Stimulated activated CD8-positive, alpha-beta memory T cell treated with anti-CD3 and anti-CD28 coated beads, Interleukin-15, amount 100 ng/mL, for 1 hour (primary cell): Measurements from ENCODE around the gene NFATC2.

Source experiments
- DNase-seq: peaks from one replicate; pipeline ENCODE4 v3.0.0-alpha.2; 2020; ENCODE audit warnings: low read depth

Gene NFATC2

DNA sequence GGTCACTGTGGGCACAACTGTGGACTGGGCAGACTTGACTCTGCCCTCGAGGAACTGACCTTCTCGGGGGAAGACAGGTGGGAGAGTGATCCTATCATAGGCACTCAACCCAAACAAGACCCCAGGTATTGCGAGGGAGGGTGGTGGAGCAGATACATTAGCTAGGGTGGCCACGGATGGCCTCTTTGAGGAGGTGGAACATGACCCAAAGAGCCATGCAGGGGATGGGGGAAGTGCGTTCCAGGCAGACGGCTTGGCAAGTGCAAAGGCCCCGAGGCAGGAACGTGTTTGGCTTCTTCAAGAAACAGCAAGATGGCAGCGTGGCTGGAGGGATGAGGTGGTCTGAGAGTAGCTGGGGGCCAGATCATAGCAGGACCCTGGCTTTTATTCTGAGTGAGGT lies 167.6 kb downstream of the NFATC2 start:
- DNase-seq = no peak

DNA sequence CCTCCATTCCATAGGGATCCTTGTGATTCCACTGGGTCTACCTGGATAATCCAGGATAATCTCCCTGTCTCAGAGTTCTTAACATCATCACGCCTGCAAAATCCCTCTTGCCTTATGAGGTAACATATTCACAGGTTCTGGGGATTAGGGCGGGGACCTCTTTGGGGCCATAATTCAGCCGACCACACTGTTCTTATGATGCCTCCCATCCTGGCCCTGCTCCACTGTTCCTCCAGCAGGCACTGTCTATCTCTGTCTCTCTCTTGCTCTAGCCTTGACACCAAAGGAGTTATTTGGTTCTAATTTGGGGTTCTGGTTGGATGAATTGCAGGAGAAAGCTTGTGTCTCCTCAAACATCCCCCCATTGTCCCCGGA lies 168.1 kb downstream of the NFATC2 start:
- DNase-seq = no peak

DNA sequence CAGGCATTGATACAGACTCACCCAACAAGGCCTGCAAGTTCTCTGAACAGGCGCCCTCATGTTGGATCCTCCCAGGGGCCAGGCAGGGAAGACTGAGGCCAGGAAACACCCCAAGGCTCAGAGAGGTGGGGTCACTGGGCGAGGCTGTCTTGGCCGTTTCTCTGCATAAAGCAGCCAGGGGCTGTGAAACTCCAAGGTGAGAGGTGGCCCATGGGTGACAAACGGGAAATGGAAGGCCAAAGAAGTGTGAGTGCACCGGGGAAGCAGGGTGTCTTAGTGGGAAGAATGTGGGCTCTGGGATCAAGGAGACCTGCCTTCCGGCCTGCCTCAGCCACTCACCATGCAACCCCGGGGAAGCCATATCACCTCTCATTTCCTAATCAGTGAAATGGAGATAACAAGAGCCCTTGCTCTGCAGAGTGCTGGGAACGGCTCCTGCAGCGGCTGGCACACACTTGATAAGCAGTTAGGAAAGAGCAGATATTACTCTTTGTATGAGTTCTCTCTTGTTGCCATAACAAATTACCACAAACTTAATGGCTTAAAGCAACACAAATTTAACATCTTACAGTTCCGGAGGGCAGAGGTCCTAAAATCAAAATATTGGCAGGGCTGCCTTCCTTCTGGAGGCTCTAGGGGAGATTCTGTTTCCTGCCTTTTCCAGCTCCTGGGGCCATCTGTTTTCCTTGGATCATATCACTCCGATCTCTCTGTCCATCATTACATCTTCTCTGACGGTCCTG lies 168.6 kb downstream of the NFATC2 start:
- DNase-seq = no peak

DNA sequence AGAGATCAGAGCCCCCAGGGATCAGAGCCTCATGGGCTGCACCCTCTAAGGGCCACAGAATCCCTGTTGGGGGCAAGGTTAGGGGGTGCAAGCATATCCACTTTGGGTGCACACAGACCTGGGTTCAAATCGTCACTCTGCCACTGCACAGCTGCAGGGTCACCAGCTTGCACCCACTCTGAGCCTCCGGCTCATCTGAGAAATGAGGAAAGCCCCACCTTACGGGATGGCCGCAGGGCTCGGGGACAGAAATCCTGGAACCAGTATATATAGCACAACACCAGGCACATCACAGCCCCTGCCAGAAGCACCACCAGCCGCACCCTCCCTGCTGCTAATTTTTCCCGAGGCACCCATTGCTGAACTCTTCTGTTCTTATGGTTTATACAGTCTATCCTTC lies 169.6 kb downstream of the NFATC2 start:
- DNase-seq = no peak

DNA sequence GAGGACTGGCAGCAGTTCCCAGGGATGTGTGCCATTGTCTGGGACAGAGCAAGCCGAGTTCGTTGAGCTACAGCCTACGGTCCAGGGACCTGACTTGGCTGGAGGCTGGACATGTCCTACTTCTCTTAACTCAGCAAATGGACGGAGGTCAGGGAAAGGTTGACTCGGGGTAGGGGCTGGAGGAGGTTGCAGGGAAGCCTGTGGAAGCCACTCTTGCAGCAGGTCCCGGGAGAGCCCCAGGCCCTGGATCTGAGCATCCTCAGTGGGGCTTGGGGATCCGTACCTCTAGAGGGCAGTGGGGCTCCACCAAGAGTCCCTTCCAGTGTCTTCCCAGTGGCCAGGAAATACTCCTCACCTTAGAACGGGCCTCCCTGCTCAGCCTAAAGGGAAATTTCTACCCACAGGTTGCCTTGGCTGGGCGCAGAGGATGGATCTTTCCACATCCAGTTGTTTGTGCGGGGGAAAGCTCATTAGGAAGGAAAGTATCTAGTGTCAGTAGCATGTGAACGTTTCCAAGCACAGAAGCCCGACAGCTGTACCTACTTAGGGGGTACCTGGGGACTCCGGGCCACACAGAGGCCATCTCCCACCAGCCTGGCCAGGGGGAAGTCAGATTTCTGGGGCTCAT lies 170.2 kb downstream of the NFATC2 start:
- DNase-seq = peak; percentile 30

DNA sequence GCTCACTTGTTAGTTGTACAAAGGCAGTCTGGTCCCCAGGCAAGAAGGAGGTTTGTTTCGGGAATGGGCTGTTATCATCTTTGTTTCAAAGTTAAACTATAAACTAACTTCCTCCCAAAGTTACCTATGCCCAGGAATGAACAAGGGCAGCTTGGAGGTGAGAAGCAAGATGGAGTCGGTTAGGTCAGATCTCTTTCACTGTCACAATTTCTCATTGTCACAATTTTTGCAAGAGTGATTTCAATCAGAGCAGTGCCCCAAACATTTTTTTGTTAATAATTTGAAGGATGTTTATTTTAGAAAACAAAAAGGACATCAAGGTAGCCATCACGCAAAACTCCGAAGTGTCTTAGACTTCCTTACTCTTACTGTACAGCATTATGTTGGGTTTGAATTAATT lies 170.8 kb downstream of the NFATC2 start:
- no peak for DNase-seq

DNA sequence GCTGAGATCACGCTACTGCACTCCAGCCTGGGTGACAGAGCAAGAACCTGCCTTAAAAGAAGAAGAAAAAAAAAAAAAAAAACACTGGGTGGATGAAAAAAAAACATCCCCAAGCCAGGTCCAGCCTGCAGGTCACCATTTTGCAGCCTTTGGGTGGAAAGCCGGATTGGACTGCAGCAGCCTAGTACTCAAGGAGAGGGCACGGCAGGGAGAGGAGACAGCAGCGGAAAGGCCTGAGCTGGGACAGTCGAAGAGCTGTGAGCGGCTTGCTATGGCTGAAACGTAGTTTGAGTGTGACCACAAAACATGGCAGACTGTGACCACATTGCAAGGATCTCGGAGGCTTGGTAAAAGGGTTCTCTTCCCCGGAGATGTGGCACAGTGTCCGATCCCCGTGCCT lies 173.0 kb downstream of the NFATC2 start:
- DNase-seq = no peak

DNA sequence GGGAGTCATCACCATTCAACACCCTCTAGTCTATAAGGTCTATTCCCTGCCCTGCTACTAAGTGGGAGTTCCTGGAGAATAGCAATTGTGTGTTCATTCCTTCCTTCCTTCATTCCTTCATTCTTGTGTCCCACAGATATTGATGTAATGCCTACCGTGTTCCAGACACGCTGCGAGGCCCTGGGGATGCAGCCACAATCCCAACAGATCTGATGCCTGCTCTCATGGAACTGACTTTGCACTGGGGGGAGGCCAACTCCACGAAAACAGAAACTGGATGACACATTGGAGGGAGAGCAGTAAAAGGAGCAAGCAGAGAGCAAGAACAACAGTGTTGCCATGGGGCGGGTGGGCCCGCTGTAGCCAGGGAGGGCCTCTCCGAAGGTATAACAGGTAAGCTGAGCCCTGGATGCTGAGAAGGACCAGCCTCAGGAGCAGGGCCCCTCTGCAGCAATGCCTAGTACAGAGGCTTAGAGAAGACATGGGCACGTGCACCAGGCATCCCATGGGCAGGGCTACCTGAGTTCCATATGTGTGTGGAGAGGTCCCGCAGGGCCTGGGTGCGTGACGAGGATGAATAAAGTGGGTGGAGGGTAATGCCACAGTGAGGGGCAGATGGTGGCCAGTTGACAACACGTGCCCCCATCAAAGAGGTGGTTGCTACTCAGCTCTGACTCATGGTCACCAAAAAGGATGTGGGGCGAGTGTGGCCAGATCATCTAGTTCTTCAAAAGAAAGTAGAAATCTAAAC lies 173.9 kb downstream of the NFATC2 start:
- no peak for DNase-seq

DNA sequence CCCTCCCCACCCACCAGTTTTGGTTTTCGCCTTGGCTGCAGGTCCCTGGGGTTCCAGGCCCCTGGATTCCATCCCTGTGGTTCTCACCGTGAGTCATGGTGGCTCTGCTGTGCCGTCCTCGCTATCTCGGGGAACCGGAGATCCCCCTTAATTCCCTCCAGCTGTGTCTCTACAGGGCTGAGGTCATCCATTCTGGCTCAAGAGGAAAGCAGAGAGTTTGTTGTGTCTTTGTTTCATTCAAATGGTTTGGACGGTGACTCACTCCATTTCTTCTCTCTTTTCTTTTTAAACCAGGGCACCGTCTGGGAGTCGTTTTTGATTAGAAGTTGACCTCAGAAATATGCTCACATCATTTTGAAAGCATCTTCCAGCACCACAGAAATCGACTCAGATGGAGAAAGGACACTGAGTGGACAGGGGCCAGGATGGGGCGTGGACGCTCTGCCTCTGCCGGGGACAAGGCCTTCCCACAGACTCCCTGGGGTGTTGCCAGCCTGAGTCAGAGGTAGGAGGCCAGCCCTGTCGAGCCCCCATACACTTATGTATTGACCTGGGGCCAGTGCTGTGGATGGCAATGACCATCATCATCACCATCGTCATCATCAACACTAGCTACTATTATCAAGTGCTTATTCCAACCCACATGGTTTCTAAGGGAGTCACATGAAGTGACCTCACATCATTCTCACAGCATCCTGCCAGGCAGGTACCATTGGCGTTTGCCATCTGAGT lies 176.2 kb downstream of the NFATC2 start:
- no peak for DNase-seq

DNA sequence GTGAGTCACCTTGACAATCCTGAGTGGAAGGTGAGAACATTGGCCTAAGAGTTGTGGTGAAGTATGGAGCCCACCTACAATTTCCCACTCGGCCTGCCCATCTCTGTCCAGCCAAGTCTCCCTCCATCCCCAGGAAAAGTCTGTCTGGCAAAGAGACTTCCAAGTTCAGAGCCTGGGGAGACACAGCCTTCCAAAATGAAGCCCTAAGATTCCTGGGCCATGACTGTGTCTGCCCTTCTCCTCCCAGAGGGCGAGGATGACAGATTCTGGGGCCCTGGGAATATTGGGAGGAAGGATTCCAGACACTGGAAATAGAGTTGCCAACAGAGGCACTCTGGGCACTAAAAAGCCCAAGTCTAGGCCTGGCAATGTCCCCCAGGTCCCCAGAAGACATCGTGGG lies 176.8 kb downstream of the NFATC2 start:
- DNase-seq = no peak

DNA sequence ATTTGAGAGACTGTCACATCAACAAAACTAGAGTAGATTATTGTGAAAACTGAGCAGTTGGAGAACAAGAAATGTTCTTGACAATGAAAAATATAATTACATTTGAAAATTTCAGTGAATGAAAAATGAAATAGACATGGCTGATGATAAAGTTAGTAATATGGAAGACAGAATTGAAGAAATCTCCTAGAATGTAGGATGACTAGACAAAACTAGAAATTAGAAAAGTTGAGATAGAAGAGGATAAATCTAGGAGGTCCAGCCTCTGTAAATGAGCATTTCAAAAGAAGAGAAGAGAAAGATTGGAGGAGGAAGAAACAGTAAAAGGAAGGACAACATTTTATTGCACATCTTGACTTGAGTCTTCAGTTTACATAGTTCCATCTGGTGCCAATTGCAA lies 178.7 kb downstream of the NFATC2 start:
- no peak for DNase-seq

DNA sequence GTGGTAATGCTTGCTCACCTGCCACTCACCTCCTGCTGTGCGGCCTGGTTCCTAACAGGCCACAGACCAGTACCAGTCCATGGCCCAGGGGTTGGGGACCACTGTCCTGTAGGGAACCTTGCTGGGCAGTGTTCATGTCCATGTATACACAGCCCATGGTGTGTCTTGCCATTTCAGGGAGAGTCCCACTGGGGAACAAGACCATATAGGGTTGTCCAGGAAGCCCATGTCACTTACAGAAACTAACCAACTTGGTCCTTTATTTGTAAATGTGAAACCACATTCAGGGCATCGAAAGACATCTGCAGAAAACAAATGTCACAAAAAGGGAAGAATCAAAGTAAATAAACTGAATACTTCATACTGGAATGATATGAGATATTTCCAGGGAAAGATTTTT lies 179.1 kb downstream of the NFATC2 start:
- no peak for DNase-seq

DNA sequence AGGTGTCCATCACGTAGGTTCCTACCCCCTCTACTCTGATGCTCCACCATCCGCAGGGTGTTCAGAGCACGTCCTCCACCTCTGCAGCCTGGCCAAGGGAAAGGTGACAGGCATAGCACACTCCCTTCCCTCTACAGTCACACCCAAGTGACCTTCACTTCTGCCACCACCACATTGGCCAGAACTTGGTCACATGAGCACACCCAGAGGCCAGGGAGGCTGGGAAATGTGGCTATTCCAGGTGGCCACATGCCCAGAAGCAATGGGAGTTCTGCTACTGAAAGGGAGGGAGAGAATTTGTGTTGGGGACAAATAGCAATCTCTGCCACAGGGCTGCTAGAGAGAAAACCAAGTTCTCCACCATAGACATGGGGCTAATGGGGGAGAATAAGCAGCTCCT lies 180.3 kb downstream of the NFATC2 start:
- DNase-seq = no peak

DNA sequence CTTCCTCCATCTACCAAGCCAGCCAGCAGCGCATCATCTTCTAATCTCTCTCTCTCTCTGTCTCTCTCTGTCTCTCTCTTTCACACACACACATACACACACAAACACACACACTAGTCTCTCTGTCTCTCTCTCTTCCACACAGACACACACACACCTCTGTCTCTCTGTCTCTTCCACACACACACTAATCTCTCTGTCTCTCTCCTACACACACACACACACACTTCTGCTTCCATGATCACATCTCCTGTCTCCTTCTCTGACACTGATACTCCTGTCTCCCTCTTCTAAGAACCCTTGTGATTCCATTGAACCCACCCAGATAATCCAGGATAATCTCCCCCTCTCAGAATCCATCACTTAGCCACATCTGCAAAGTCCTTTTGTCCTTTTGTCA lies 181.3 kb downstream of the NFATC2 start:
- no peak for DNase-seq

DNA sequence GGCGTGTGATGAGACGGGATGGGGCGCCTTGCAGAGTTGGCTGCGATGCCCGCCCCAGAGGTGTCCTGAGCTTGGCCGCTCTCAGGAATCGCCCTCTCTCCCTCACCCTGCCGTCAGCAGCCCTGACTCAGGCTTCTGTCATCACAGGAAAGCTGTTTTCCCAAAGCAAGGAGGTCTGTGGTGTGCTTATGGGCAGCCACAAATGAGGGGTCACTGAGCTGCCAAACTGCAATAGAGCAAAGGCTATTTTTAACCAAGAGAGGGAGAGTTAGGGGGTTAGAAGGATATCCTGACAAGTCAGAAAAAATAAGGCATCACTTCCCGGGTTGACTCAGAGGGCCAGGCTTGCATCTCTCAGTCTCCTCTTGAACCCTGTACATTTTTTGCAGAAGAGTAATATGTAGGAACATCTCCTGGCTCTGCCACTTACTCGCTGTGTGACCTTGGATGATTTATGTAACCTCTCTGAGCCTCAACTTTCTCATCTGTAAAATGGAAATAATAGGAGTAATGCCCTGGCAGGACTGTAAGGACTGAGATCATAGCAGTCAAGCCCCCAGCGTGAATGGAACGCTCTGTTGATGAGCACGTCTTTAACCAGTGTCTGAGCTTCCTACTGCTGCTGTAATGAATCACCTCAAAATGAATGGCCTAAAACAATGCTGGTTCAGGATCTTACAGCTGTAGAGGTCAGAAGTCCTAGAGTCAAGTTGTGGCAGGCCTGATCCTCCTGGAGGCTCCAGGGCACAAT lies 181.9 kb downstream of the NFATC2 start:
- no peak for DNase-seq

DNA sequence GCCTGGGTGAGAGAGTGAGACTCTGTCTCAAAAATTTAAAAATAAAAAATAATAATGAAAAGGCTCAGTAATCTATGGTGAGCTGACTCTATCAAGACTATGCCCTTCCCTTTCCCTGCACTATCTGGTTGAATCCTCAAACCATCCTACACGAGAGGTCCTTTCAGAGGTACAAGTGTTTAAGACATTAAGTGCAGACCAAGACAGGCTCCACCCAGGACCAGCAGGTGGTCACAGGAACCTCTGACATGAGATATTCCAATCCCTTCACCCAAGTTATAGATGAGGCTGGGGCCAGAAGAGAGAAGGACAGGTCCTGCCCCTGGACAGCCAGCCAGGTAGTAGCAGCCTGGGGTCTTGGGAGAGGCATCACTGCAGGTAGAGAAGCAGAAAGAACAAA lies 182.6 kb downstream of the NFATC2 start:
- DNase-seq = no peak

DNA sequence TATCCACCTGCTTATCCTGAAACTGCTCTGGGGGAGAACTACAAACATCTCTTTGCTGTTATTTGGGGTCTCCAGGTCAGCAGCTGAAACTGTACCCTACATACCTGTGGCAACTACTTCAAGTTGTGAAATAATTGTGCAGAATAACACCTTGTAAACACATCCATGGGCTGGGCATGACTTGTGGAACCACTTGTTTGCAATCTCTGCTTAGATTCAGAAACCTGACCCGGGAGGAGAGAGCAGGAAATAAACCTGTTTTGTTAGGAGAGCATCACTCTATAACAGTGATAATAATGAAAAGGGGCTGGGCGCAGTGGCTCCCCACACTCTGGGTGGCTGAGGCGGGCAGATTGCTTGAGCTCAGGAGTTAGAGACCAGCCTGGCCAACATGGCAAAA lies 183.1 kb downstream of the NFATC2 start:
- DNase-seq = no peak

DNA sequence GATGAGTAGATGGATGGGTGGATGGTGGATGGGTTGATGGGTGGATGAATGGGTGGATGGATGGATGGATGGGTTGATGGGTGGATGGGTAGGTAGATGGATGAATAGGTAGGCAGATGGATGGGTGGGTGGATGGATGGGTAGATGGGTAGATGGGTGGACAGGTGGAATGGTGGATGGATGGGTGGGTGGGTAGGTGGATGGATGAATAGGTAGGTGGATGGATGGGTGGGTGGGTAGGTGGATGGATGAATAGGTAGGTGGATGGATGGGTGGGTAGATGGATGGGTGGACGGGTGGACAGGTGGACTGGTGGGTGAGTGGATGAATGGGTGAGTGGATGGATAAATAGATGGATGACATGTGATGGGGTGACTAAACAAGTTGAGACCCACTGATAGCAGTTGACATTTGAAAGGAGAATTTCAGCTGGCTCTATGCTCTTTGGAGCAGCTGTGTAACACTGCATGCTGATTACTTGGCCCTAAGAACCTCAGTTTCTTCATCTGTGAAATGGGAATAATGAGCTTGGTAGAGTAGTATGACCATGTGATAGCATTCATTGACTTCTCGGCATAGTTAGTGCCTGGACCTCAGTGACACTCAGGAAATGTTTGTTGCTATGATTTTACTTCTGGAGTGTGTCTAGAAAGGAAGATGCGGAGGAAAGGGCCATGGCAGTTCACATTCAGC lies 184.3 kb downstream of the NFATC2 start:
- DNase-seq = no peak

DNA sequence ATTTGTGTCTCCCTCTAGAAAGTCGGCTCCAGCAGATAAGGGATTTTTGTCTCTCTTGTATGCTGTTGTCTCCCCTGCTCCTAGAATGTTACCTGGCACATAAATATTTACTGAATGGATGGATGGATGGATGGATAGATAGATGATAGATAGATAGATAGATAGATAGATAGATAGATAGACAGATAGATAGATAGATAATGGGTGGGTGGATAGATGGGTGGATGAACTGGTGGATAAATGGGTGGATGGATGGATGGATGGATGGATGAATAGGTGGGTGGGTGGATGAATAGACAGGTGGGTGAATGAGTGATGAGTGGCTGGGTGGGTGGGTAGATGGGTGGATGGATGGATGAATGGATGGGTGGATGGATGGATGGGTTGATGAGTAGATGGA lies 185.0 kb downstream of the NFATC2 start:
- DNase-seq = no peak

DNA sequence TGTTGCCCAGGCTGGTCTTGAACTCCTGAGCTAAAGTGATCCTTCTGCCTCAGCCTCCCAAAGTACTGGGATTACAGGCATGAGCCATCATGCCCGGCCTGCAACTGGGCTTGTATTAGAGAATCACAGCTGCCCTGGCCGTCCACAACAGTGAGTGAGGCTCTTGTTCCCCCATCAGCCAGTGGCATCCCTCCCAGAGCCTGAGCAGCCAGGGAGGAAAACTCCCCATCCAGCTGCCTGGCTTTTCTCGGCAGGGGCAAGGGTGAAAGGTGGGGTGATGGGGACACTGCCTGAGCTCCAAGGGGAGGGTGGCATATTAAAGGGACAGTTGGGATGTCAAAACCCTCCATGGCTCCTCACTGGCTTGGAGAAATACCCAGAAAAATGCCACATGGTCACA lies 185.6 kb downstream of the NFATC2 start:
- DNase-seq = no peak

DNA sequence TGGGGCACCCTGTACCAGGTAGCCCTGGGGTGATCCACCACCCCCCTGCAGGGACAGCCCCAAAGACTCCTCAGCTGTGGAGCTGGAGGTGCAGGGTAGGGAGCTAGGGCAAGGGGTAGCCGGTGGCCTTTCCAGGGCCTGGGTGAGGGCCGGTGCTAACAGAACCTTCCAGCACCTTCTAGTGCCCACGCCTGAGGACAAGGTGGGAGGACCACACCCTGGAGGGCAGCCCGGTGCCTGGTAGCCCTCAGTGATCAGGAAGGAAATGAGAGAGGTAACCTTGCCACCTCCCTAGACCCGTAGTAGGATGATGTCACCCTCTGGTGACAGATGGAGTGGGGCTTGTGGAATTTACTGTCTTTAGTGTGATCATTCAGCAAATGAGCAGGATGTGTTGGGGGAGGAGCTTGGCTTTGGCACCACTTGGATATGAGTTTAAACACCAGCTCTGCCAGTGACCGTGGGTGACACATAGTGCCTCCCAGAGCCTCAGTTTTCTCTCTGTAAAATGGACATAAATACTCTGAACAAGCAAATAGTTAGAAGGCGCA lies 187.7 kb downstream of the NFATC2 start:
- no peak for DNase-seq
